ENCODE data around the gene TFF1.

The TFF1 gene

DNA sequence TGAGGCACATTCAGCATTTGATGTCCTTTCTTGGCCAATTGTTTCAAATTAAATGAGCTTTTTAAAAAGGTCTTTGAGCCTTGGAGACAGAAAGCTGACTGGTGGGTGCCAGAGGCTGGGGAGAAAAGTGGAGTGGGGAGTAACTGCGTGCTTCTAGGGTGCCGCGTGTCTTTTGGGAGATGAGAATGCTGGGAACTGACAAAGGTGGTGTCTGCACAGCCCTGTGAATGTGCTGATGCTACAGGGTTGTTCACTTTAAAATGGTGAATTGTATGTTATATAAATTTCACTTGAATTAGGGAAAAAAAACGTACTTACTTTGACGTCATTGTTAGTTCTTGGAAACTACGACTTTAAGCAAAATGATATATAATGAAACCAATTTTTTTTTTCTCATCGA is 8.1 kb upstream of the TFF1 start:
- Histone ChIP-seq H3K9me3 (no peaks in the 10 kb centered on the region), H3K27me3 (peaks cover 8% of the 10 kb centered on the region; the same call in 1 of the 2 replicates), H3K4me1 (no peaks in the 10 kb centered on the region), H3K36me3 (no peaks in the 10 kb centered on the region), H3K4me3 (ENCODE audit: low read depth, low read length) (no peak overlapping the region)
- TF ChIP-seq, protein P1, sequence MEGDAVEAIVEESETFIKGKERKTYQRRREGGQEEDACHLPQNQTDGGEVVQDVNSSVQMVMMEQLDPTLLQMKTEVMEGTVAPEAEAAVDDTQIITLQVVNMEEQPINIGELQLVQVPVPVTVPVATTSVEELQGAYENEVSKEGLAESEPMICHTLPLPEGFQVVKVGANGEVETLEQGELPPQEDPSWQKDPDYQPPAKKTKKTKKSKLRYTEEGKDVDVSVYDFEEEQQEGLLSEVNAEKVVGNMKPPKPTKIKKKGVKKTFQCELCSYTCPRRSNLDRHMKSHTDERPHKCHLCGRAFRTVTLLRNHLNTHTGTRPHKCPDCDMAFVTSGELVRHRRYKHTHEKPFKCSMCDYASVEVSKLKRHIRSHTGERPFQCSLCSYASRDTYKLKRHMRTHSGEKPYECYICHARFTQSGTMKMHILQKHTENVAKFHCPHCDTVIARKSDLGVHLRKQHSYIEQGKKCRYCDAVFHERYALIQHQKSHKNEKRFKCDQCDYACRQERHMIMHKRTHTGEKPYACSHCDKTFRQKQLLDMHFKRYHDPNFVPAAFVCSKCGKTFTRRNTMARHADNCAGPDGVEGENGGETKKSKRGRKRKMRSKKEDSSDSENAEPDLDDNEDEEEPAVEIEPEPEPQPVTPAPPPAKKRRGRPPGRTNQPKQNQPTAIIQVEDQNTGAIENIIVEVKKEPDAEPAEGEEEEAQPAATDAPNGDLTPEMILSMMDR (IDR thresholded peaks at IDR 0.05; ENCODE audit: low read depth, low read length), result no peak
- DNase-seq, result no peak

DNA sequence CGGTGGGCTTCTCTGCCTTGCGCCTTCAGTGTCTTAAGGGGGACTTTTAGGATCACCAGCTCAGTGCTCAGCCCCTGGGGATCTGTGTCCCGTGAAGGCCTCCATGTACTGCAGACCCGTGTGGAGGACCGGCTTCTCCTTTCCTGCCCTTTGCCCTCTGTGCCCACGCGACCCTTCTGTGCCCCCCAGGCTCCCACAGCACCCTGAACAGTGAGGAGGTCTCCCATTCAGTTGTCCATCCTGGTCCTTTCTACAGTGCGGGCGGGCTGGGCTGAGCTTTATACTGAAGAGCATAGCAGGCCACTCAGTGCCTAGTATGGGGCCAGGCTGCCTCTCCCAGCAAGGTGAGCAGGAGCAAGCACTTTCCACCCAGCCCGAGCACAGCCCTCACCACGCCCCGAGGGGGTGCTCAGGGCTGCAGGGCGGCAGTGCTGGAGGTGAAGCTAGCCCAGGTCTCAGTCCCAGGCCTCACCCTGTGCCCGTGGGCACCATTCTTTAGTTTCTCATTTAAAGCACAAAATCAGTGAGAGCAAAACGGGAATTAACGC is 7.6 kb upstream of the TFF1 start:
- no peak overlapping the region for H3K4me3 ChIP-seq (ENCODE audit: low read depth, low read length)
- TF ChIP-seq, protein P1 (IDR thresholded peaks at IDR 0.05; ENCODE audit: low read depth, low read length), result no peak
- no peak for DNase-seq

DNA sequence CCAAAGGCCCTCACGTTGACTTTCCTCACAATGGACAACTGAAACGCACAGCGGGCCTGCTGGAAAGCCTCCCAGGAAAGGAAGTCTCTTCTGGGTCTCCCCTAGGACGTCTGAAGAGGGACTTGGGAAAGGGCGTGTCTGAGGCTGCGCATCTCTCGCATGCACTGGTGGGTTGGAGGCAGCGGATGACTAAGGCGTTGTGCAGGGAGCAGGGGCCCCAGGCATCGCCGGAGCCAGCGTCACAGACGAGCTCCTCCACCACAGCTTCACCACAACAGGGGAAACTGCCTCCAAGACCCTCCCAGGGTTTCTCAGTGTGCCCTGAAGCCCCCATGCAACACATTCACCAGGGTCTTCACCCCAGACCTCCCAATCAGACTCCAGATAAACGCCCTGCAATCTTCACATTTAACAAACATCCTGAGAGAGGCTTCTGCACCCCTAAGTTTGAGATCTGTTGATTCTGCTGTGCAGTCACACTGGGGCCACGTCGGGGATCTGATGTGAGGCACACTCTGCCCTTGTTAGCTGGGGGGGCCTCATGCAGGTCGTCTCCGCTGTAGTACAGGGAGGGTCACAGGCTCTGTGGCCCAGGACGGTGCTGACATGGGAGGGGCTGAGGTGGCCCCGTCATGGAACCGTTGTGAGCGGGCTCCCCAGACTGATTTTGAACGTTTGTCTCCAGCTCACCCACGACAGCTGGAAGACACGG is 7.0 kb upstream of the TFF1 start:
- H3K4me1 ChIP-seq, result no peaks in the 10 kb centered on the region
- H3K36me3 ChIP-seq, result no peaks in the 10 kb centered on the region
- no peaks in the 10 kb centered on the region for H3K9me3 ChIP-seq
- H3K27me3 ChIP-seq, result peaks cover 4% of the 10 kb centered on the region; the same call in 1 of the 2 replicates
- TF ChIP-seq, protein P1 (IDR thresholded peaks at IDR 0.05; ENCODE audit: low read depth, low read length), result no peak
- no peak overlapping the region for H3K4me3 ChIP-seq (ENCODE audit: low read depth, low read length)
- no peak for DNase-seq

More for the DNA sequence above, 7.6 kb upstream of the TFF1 start:
- Histone ChIP-seq H3K27me3 (peaks cover 7% of the 10 kb centered on the region; the same call in 1 of the 2 replicates), H3K9me3 (no peaks in the 10 kb centered on the region), H3K4me1 (no peaks in the 10 kb centered on the region), H3K36me3 (no peaks in the 10 kb centered on the region)

DNA sequence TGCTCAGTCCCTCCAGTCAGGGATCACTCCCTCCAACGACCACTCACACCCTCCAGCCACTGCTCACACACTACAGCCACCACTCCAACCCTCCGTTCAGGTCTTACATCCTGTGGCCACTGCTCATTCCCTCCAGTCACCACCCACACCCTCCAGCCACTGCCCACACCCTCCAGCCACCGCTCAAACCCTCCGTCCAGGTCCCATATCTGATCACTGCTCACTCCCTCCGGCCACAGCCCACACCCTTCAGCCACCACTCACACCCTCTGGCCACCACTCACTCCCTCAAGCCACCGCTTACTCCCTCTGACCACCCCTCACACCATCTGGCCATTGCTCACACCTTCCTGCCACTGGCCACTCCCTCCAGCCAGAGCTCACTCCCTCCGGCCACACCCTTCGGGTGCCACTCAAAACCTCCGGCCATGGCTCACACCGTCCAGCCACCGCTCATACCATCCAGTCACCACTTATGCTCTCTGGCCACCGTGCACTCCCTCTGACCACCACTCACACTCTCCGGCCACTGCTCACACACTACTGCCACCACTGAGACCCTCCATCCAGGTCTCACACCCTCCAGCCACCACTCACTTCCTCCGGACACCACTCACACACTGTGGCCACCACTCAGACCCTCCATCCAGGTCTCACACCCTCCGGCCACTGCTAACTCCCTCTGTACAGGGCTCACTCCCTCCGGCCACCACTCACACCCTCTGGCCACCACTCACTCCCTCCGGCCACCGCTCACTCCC is 4.7 kb upstream of the TFF1 start:
- DNase-seq, result no peak
- H3K4me3 ChIP-seq (ENCODE audit: low read depth, low read length), result no peak overlapping the region
- H3K27me3 ChIP-seq, result no peaks in the 10 kb centered on the region
- no peaks in the 10 kb centered on the region for H3K4me1 ChIP-seq
- H3K9me3 ChIP-seq, result no peaks in the 10 kb centered on the region
- no peaks in the 10 kb centered on the region for H3K36me3 ChIP-seq
- TF ChIP-seq, protein P1 (IDR thresholded peaks at IDR 0.05; ENCODE audit: low read depth, low read length), result no peak

DNA sequence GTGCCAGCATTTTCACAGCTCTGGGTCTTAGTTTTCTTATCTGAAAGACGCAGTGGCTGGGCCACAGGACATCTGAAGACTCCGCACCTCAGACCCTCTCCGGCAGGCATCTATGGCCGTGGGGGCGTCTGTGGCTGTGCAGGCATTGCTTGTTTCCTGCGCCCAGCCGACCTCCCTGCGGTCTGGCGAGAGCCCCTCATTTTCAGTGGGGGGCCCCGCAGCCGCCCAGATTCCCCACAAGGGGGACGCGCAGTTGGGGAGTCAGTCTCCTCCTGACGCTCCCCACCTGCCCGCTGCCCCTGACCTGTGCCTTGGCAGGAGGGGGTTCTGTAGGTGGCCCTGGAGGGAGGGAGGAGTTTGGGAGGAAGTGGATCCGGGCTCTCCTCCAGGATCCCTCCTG is 3.5 kb upstream of the TFF1 start:
- TF ChIP-seq, protein P1 (IDR thresholded peaks at IDR 0.05; ENCODE audit: low read depth, low read length), result no peak
- H3K4me1 ChIP-seq, result no peaks in the 10 kb centered on the region
- H3K4me3 ChIP-seq (ENCODE audit: low read depth, low read length), result no peak overlapping the region
- no peaks in the 10 kb centered on the region; the same call in 1 of the 2 replicates for H3K27me3 ChIP-seq
- no peaks in the 10 kb centered on the region for H3K9me3 ChIP-seq
- no peaks in the 10 kb centered on the region for H3K36me3 ChIP-seq
- DNase-seq, result no peak
